ENCODE data around the gene PDIA5.

Gene PDIA5

GRCh38 chr3:123083383-123084124, 16.7 kb downstream of the PDIA5 start:
- Histone ChIP-seq H4K20me1 (ENCODE audit: insufficient read depth, low read length) (no peaks in the 10 kb centered on the region), H3K9me2 (ENCODE audit: low read depth, low read length) (no peaks in the 10 kb centered on the region), H3K27me3 (ENCODE audit: insufficient read depth, low read length) (no peaks in the 10 kb centered on the region), H3F3A (ENCODE audit: insufficient read depth, low read length) (no peaks in the 10 kb centered on the region), H3K9ac (ENCODE audit: low read length) (no peak overlapping the region), H3K4me3 (ENCODE audit: low read depth, low read length, poor library complexity, severe bottlenecking) (no peak overlapping the region), H3K79me2 (ENCODE audit: insufficient read depth, low read length) (no peaks in the 10 kb centered on the region; the same call in 1 of the 2 replicates), H3K9me3 (ENCODE audit: low read length) (no peaks in the 10 kb centered on the region), H3K36me3 (ENCODE audit: insufficient read depth, low read length) (no peaks in the 10 kb centered on the region), H3K4me1 (ENCODE audit: insufficient read depth, low read length, severe bottlenecking) (peaks cover 31% of the 10 kb centered on the region), H3K4me2 (ENCODE audit: low read length) (peak overlapping the region; percentile 35; the same call in 1 of the 2 replicates), H3K27ac (ENCODE audit: low read depth, low read length, poor library complexity, severe bottlenecking) (no peak overlapping the region), H2AFZ (ENCODE audit: low read length) (no peak overlapping the region)
- TF ChIP-seq CTCF (IDR thresholded peaks at IDR 0.05; ENCODE audit: low read length), result no peak
- no peak for TF ChIP-seq EZH2 (IDR thresholded peaks at IDR 0.05; ENCODE audit: borderline replicate concordance, low read length)

GRCh38 chr3:123084192-123084591, 17.4 kb downstream of the PDIA5 start:
- H2AFZ ChIP-seq (ENCODE audit: low read length), result no peak overlapping the region
- no peaks in the 10 kb centered on the region for H3F3A ChIP-seq (ENCODE audit: insufficient read depth, low read length)
- H4K20me1 ChIP-seq (ENCODE audit: insufficient read depth, low read length), result no peaks in the 10 kb centered on the region
- peaks cover 31% of the 10 kb centered on the region for H3K4me1 ChIP-seq (ENCODE audit: insufficient read depth, low read length, severe bottlenecking)
- H3K9ac ChIP-seq (ENCODE audit: low read length), result no peak overlapping the region
- H3K27me3 ChIP-seq (ENCODE audit: insufficient read depth, low read length), result no peaks in the 10 kb centered on the region
- no peaks in the 10 kb centered on the region for H3K9me3 ChIP-seq (ENCODE audit: low read length)
- H3K27ac ChIP-seq (ENCODE audit: low read depth, low read length, poor library complexity, severe bottlenecking), result no peak overlapping the region
- no peak overlapping the region for H3K4me3 ChIP-seq (ENCODE audit: low read depth, low read length, poor library complexity, severe bottlenecking)
- H3K79me2 ChIP-seq (ENCODE audit: insufficient read depth, low read length), result no peaks in the 10 kb centered on the region; the same call in 1 of the 2 replicates
- no peaks in the 10 kb centered on the region for H3K36me3 ChIP-seq (ENCODE audit: insufficient read depth, low read length)
- no peaks in the 10 kb centered on the region for H3K9me2 ChIP-seq (ENCODE audit: low read depth, low read length)
- no peak for TF ChIP-seq EZH2 (IDR thresholded peaks at IDR 0.05; ENCODE audit: borderline replicate concordance, low read length)
- no peak for TF ChIP-seq CTCF (IDR thresholded peaks at IDR 0.05; ENCODE audit: low read length)
- no peak overlapping the region for H3K4me2 ChIP-seq (ENCODE audit: low read length)

- Histone ChIP-seq H3K4me2 (ENCODE audit: low read length) (no peak overlapping the region), H3K36me3 (ENCODE audit: insufficient read depth, low read length) (no peaks in the 10 kb centered on the region), H3K9me2 (ENCODE audit: low read depth, low read length) (no peaks in the 10 kb centered on the region), H2AFZ (ENCODE audit: low read length) (no peak overlapping the region), H3F3A (ENCODE audit: insufficient read depth, low read length) (no peaks in the 10 kb centered on the region), H3K9me3 (ENCODE audit: low read length) (no peaks in the 10 kb centered on the region), H3K27me3 (ENCODE audit: insufficient read depth, low read length) (no peaks in the 10 kb centered on the region), H3K4me3 (ENCODE audit: low read depth, low read length, poor library complexity, severe bottlenecking) (no peak overlapping the region), H3K4me1 (ENCODE audit: insufficient read depth, low read length, severe bottlenecking) (peaks cover 31% of the 10 kb centered on the region), H4K20me1 (ENCODE audit: insufficient read depth, low read length) (no peaks in the 10 kb centered on the region), H3K79me2 (ENCODE audit: insufficient read depth, low read length) (no peaks in the 10 kb centered on the region; the same call in 1 of the 2 replicates), H3K9ac (ENCODE audit: low read length) (no peak overlapping the region), H3K27ac (ENCODE audit: low read depth, low read length, poor library complexity, severe bottlenecking) (no peak overlapping the region)
- no peak for TF ChIP-seq EZH2 (IDR thresholded peaks at IDR 0.05; ENCODE audit: borderline replicate concordance, low read length)
- no peak for TF ChIP-seq CTCF (IDR thresholded peaks at IDR 0.05; ENCODE audit: low read length)
Observed at GRCh38 chr3:123084738-123085237, 18.0 kb downstream of the PDIA5 start.
